ENCODE results near the gene RAMP2. TPM values are rescaled to one million over a fixed set of nuclear protein-coding genes. Genes with fewer than 3 reads are reported as not detected.

RAMP2 gene
- total and polyA plus RNA-seq, 2 of the 13 experiments (the other 11 are each of a cell fraction or from before 2014, with no cell fraction given) = 1.4 to 5.2 TPM

GRCh38 chr17:42779304-42779935, 18.4 kb downstream of the RAMP2 start (continued):
- TF ChIP-seq ZNF333 (CRISPR knock-in tag; IDR thresholded peaks at IDR 0.05; ENCODE audit: borderline replicate concordance) (no peak), ZNF136 (CRISPR knock-in tag; IDR thresholded peaks at IDR 0.05; ENCODE audit: low read depth) (peak; percentile 14; the same call in 1 of the 2 replicates), ZNF737 (CRISPR knock-in tag; IDR thresholded peaks at IDR 0.05; ENCODE audit: borderline replicate concordance) (no peak), CBX2 (IDR thresholded peaks at IDR 0.05; ENCODE audit: low read depth, low read length) (no peak), CBX2 (CRISPR knock-in tag; IDR thresholded peaks at IDR 0.05; ENCODE audit: low read depth) (no peak), ZNF639 (CRISPR knock-in tag; conservative IDR thresholded peaks at IDR 0.05) (no peak), KLF13 (CRISPR knock-in tag; IDR thresholded peaks at IDR 0.05) (no peak), ZBTB26 (CRISPR knock-in tag; IDR thresholded peaks at IDR 0.05; ENCODE audit: borderline replicate concordance) (no peak), SMARCE1 (IDR thresholded peaks at IDR 0.05; ENCODE audit: borderline replicate concordance) (no peak), RFX1 (IDR thresholded peaks at IDR 0.05) (no peak), GATAD2A (CRISPR knock-in tag; IDR thresholded peaks at IDR 0.05) (no peak), THRA (CRISPR knock-in tag; IDR thresholded peaks at IDR 0.05; ENCODE audit: borderline replicate concordance) (no peak), ARNT (IDR thresholded peaks at IDR 0.05) (no peak), ZNF224 (CRISPR knock-in tag; IDR thresholded peaks at IDR 0.05) (no peak), ZNF652 (CRISPR knock-in tag; IDR thresholded peaks at IDR 0.05; ENCODE audit: borderline replicate concordance, low read depth) (no peak), REPIN1 (CRISPR knock-in tag; IDR thresholded peaks at IDR 0.05; ENCODE audit: borderline replicate concordance, low read depth) (no peak)
- TF ChIP-seq, protein P1, sequence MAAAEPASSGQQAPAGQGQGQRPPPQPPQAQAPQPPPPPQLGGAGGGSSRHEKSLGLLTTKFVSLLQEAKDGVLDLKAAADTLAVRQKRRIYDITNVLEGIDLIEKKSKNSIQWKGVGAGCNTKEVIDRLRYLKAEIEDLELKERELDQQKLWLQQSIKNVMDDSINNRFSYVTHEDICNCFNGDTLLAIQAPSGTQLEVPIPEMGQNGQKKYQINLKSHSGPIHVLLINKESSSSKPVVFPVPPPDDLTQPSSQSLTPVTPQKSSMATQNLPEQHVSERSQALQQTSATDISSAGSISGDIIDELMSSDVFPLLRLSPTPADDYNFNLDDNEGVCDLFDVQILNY (CRISPR knock-in tag; conservative IDR thresholded peaks at IDR 0.05) = no peak
- TF ChIP-seq, protein P2, sequence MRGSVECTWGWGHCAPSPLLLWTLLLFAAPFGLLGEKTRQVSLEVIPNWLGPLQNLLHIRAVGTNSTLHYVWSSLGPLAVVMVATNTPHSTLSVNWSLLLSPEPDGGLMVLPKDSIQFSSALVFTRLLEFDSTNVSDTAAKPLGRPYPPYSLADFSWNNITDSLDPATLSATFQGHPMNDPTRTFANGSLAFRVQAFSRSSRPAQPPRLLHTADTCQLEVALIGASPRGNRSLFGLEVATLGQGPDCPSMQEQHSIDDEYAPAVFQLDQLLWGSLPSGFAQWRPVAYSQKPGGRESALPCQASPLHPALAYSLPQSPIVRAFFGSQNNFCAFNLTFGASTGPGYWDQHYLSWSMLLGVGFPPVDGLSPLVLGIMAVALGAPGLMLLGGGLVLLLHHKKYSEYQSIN (CRISPR knock-in tag; IDR thresholded peaks at IDR 0.05; ENCODE audit: borderline replicate concordance) = no peak
- TF ChIP-seq, protein P3, sequence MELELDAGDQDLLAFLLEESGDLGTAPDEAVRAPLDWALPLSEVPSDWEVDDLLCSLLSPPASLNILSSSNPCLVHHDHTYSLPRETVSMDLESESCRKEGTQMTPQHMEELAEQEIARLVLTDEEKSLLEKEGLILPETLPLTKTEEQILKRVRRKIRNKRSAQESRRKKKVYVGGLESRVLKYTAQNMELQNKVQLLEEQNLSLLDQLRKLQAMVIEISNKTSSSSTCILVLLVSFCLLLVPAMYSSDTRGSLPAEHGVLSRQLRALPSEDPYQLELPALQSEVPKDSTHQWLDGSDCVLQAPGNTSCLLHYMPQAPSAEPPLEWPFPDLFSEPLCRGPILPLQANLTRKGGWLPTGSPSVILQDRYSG (CRISPR knock-in tag; IDR thresholded peaks at IDR 0.05) = 0 out of 2 replicates have a peak, but pooled peaks have one; percentile 42
- TF ChIP-seq, protein P4, sequence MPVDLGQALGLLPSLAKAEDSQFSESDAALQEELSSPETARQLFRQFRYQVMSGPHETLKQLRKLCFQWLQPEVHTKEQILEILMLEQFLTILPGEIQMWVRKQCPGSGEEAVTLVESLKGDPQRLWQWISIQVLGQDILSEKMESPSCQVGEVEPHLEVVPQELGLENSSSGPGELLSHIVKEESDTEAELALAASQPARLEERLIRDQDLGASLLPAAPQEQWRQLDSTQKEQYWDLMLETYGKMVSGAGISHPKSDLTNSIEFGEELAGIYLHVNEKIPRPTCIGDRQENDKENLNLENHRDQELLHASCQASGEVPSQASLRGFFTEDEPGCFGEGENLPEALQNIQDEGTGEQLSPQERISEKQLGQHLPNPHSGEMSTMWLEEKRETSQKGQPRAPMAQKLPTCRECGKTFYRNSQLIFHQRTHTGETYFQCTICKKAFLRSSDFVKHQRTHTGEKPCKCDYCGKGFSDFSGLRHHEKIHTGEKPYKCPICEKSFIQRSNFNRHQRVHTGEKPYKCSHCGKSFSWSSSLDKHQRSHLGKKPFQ (CRISPR knock-in tag; IDR thresholded peaks at IDR 0.05; ENCODE audit: insufficient replicate concordance) = no peak
